GM12891 (cell line): ENCODE measurements around the gene PTGS1.

Experiments
- PAX5 ChIP-seq: IDR thresholded peaks from 2 replicates; pipeline ENCODE4 v1.6.1; 2011; ENCODE audit warnings: low read length, moderate library complexity, mild to moderate bottlenecking; ENCODE audit not compliant: insufficient read depth, severe bottlenecking
- POLR2A ChIP-seq: IDR thresholded peaks from 2 replicates; pipeline ENCODE4 v1.6.1; 2011; ENCODE audit warnings: low read depth, low read length, control low read depth
- POLR2AphosphoS5 ChIP-seq: IDR thresholded peaks from 2 replicates; pipeline ENCODE4 v1.6.1; 2011; ENCODE audit warnings: low read depth, low read length, control low read depth
- POU2F2 ChIP-seq: IDR thresholded peaks from 2 replicates; pipeline ENCODE4 v1.6.1; 2011; ENCODE audit warnings: low read depth, mild to moderate bottlenecking, control low read depth, low read length, moderate library complexity
- SPI1 ChIP-seq: IDR thresholded peaks from 2 replicates; pipeline ENCODE4 v1.6.1; 2011; ENCODE audit warnings: low read depth, low read length, control low read depth
- TAF1 ChIP-seq: IDR thresholded peaks from 2 replicates; pipeline ENCODE4 v1.6.1; 2011; ENCODE audit warnings: low read depth, low read length, control low read depth

DNA sequence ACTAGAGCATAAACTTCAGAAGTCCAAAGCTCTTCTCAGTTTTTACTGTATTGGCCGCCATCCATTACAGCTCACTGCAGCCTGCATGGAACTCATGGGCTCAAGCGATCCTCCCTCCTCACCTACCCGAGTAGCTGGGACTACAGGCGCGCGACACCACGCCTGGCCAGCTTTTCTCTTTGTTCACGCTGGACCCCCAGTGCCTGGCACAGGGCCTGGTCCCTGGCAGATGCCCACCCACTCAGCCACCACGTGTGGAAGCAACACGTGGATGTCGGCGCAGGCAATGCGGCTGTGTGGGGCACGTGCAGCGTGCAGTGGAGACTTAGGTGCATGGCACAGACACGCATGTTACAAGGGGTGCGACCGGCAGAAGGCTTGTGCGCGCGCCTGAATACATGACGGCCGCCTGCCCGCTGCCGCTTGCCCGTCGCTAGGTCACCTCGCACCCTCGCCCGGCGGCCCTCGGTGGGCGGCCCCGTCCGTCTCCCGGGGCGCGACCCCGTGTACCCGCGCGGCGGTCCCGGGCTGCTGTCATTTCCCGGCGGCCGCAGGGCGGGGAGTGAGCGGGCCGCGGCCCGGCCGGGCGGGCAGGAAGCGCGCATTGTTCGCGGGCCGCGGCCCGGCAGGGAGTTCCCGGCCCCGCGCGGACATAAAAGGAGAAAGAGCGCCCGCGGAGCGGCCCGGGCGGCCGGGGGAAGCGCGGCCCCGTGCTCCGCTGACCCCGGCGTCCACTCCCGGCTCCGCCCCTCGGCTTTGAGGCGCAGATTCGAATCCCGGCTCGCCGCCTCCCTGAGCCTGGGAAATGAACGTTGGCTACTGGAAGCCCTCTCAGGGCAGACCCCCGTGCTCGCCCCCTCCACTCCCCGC lies 24.1 kb upstream of the PTGS1 start:
- TF ChIP-seq POLR2AphosphoS5 (no peak), POLR2A (no peak), SPI1 (no peak), POU2F2 (no peak), TAF1 (no peak), PAX5 (no peak)
